ENCODE measurements around the gene URB1. TPM values are rescaled to one million over a fixed set of nuclear protein-coding genes. Genes with fewer than 3 reads are reported as not detected.

URB1 gene
- total RNA-seq, 1 donor = 21.7 TPM

DNA sequence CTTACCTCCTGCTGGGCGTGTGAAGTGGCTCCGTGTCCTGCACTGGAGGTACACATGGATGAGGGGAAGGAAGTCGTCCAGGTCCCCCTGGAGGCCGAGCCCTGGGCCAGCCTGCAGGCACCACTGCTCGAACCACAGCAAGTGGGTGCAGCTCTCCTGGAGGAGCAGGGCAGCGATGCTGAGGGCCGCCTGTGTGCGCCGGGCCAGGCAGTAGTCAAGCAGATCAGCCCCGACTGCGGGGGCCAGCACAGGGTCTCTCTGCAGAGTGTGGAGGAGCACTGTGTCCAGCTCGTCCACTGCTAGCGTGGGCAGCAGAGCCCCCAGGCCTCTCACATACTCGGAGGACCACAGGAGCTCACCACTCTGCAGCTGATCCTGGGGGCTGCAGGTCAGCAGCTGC lies 45.9 kb downstream of the URB1 start:
- Histone ChIP-seq H3K27ac (ENCODE audit: low read depth, low read length) (no peak overlapping the region), H3K4me2 (ENCODE audit: insufficient read depth, low read length) (no peak overlapping the region), H3K4me1 (ENCODE audit: insufficient read depth, low read length) (no peaks in the 10 kb centered on the region), H3K9me3 (ENCODE audit: low read depth, low read length) (peaks cover 7% of the 10 kb centered on the region), H3K79me2 (ENCODE audit: insufficient read depth, low read length) (peaks cover 17% of the 10 kb centered on the region), H3K36me3 (ENCODE audit: insufficient read depth, low read length) (peaks cover 95% of the 10 kb centered on the region), H4K20me1 (ENCODE audit: insufficient read depth, low read length) (peaks cover 9% of the 10 kb centered on the region), H3K27me3 (ENCODE audit: insufficient read depth, low read length) (no peaks in the 10 kb centered on the region), H3K4me3 (ENCODE audit: insufficient read depth, low read length) (no peak overlapping the region), H2AFZ (ENCODE audit: low read length) (no peak overlapping the region)
- TF ChIP-seq, protein P1, sequence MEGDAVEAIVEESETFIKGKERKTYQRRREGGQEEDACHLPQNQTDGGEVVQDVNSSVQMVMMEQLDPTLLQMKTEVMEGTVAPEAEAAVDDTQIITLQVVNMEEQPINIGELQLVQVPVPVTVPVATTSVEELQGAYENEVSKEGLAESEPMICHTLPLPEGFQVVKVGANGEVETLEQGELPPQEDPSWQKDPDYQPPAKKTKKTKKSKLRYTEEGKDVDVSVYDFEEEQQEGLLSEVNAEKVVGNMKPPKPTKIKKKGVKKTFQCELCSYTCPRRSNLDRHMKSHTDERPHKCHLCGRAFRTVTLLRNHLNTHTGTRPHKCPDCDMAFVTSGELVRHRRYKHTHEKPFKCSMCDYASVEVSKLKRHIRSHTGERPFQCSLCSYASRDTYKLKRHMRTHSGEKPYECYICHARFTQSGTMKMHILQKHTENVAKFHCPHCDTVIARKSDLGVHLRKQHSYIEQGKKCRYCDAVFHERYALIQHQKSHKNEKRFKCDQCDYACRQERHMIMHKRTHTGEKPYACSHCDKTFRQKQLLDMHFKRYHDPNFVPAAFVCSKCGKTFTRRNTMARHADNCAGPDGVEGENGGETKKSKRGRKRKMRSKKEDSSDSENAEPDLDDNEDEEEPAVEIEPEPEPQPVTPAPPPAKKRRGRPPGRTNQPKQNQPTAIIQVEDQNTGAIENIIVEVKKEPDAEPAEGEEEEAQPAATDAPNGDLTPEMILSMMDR (IDR thresholded peaks at IDR 0.05; ENCODE audit: extremely low read depth, low read depth, low read length) = no peak
- DNase-seq (ENCODE audit: insufficient read length, low spot score, missing footprints) = no peak

- DNase-seq (ENCODE audit: insufficient read length, low spot score, missing footprints) = no peak
- Histone ChIP-seq H4K20me1 (ENCODE audit: insufficient read depth, low read length) (peaks cover 3% of the 10 kb centered on the region), H3K4me2 (ENCODE audit: insufficient read depth, low read length) (no peak overlapping the region), H2AFZ (ENCODE audit: low read length) (no peak overlapping the region), H3K4me3 (ENCODE audit: insufficient read depth, low read length) (no peak overlapping the region), H3K9me3 (ENCODE audit: low read depth, low read length) (peaks cover 7% of the 10 kb centered on the region), H3K36me3 (ENCODE audit: insufficient read depth, low read length) (peaks cover 88% of the 10 kb centered on the region), H3K27me3 (ENCODE audit: insufficient read depth, low read length) (no peaks in the 10 kb centered on the region), H3K4me1 (ENCODE audit: insufficient read depth, low read length) (no peaks in the 10 kb centered on the region), H3K27ac (ENCODE audit: low read depth, low read length) (no peak overlapping the region), H3K79me2 (ENCODE audit: insufficient read depth, low read length) (peaks cover 8% of the 10 kb centered on the region)
- TF ChIP-seq, protein P1 (IDR thresholded peaks at IDR 0.05; ENCODE audit: extremely low read depth, low read depth, low read length) = no peak
Observed at GRCh38 chr21:32340863-32341848, 51.7 kb downstream of the URB1 start.

DNA sequence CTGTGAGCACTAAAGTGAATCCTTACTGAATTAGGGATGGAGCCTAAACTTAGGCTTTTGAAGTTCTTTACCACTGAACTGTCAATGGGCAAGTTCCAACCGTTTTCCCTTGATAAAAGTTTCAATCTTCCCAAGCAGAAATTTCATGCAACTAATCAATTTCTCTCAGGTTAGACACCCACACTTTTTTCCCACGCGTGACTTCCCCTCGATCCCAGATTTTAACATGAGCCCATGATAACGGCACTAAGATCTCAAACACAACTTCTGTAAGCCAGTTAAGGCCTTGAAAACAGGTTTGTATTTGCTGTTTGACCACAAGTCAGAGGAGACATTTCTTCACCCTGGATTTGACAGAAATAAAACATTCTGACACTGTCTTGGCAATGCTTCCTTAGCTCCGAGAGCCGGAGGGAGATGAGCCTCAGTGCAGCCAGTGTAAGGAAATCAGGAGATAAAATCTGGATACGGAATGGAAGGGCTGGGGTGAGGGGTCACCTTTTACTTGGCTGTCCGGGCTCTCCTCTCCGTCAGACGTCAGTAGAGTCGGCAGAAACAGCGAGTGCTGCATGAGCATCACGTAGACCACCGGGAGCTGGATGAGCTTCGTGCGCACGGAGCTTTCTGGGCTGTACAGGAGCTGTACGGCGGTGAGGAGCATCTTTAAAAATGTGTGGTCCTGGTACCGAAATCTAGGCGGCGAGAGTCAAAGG lies 54.4 kb downstream of the URB1 start:
- Histone ChIP-seq H3K9me3 (ENCODE audit: low read depth, low read length) (no peaks in the 10 kb centered on the region), H3K4me2 (ENCODE audit: insufficient read depth, low read length) (no peak overlapping the region), H3K4me3 (ENCODE audit: insufficient read depth, low read length) (no peak overlapping the region), H3K27me3 (ENCODE audit: insufficient read depth, low read length) (no peaks in the 10 kb centered on the region), H3K79me2 (ENCODE audit: insufficient read depth, low read length) (no peaks in the 10 kb centered on the region), H2AFZ (ENCODE audit: low read length) (no peak overlapping the region), H4K20me1 (ENCODE audit: insufficient read depth, low read length) (peaks cover 3% of the 10 kb centered on the region), H3K36me3 (ENCODE audit: insufficient read depth, low read length) (peaks cover 88% of the 10 kb centered on the region), H3K4me1 (ENCODE audit: insufficient read depth, low read length) (no peaks in the 10 kb centered on the region), H3K27ac (ENCODE audit: low read depth, low read length) (no peak overlapping the region)
- TF ChIP-seq, protein P1 (IDR thresholded peaks at IDR 0.05; ENCODE audit: extremely low read depth, low read depth, low read length) = no peak
- no peak for DNase-seq (ENCODE audit: insufficient read length, low spot score, missing footprints)

DNA sequence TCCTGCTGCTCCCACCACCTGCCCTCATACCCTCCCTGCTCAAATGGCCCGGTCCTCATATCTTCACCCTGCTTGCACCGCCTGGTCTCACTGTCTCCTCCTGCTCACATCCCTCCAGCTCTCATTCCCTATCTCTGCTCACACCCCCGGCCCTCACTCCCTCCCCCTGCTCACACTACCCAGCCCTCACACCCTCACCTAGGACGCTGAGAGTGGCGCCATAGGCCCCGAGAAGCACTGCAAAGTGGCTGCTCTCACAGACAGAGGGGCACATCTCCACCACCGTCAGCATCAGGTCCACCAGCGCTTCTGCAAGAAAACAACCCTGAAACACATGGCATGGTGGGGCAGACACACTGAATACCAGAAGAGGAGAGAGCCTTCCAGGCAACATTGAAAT lies 55.6 kb downstream of the URB1 start:
- H3K4me2 ChIP-seq (ENCODE audit: insufficient read depth, low read length) = no peak overlapping the region
- DNase-seq (ENCODE audit: insufficient read length, low spot score, missing footprints) = no peak
- peaks cover under 1% of the 10 kb centered on the region for H4K20me1 ChIP-seq (ENCODE audit: insufficient read depth, low read length)
- H2AFZ ChIP-seq (ENCODE audit: low read length) = no peak overlapping the region
- TF ChIP-seq, protein P1 (IDR thresholded peaks at IDR 0.05; ENCODE audit: extremely low read depth, low read depth, low read length) = no peak
- no peaks in the 10 kb centered on the region for H3K9me3 ChIP-seq (ENCODE audit: low read depth, low read length)
- peaks cover 86% of the 10 kb centered on the region for H3K36me3 ChIP-seq (ENCODE audit: insufficient read depth, low read length)
- H3K27me3 ChIP-seq (ENCODE audit: insufficient read depth, low read length) = no peaks in the 10 kb centered on the region
- no peaks in the 10 kb centered on the region for H3K79me2 ChIP-seq (ENCODE audit: insufficient read depth, low read length)
- H3K4me3 ChIP-seq (ENCODE audit: insufficient read depth, low read length) = no peak overlapping the region
- H3K27ac ChIP-seq (ENCODE audit: low read depth, low read length) = no peak overlapping the region
- no peaks in the 10 kb centered on the region for H3K4me1 ChIP-seq (ENCODE audit: insufficient read depth, low read length)
